Measurements from ENCODE around the gene DDX53.

DNA sequence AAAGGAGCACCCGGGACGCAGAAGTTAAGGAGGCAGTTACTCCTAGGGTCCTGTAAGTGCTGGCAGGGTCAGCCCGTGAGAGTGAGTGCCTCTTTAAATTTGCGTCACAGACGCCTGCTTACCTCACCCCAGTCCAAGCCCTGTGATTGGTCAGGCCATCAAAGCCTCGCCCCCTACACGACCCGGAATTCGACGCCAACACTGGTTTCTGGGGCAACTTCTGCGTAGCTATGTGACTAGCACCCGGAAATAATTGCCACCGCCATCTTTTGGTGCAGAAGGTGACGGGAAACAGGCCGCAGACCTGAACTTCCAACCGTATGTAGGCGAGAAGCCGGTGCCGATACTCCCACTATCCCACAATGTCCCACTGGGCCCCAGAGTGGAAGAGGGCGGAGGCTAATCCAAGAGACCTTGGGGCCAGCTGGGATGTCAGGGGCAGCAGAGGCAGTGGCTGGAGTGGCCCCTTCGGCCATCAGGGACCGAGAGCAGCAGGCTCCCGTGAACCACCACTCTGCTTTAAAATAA is at the start of gene DDX53:
- TF ChIP-seq CTCF (conservative IDR thresholded peaks at IDR 0.05) (no peak), EZH2 (IDR thresholded peaks at IDR 0.05; ENCODE audit: low read depth) (no peak)
